H9 (cell line): ENCODE data around the gene POU2F2. TPM values are rescaled to one million over a fixed set of nuclear protein-coding genes. Genes with fewer than 3 reads are reported as not detected.

Source experiments
- DNase-seq: peaks from one replicate; pipeline ENCODE4 v3.0.0-alpha.2; 2017
- H2AFZ ChIP-seq: one replicate; pipeline ENCODE4 v1.6.1; 2013; ENCODE audit warnings: mild to moderate bottlenecking, low read length, control low read depth, moderate library complexity
- H2AK5ac ChIP-seq: 2 replicates; pipeline ENCODE4 v1.6.1; 2013; ENCODE audit warnings: low read length, control low read depth, mixed read lengths; ENCODE audit not compliant: insufficient read length
- H2BK120ac ChIP-seq: one replicate; pipeline ENCODE4 v1.6.1; 2013; ENCODE audit warnings: low read depth, mild to moderate bottlenecking, low read length, control low read depth, inconsistent platforms; ENCODE audit not compliant: poor library complexity, severe bottlenecking
- H2BK12ac ChIP-seq: 2 replicates; pipeline ENCODE4 v1.6.1; 2013; ENCODE audit warnings: low read length, control low read depth, mixed read lengths, low read depth; ENCODE audit not compliant: insufficient read length
- H2BK15ac ChIP-seq: 2 replicates; pipeline ENCODE4 v1.6.1; 2013; ENCODE audit warnings: low read depth, low read length, control low read depth
- H2BK20ac ChIP-seq: one replicate; pipeline ENCODE4 v1.6.1; 2013; ENCODE audit warnings: low read depth, mild to moderate bottlenecking, low read length, control low read depth, inconsistent platforms; ENCODE audit not compliant: poor library complexity, severe bottlenecking
- H2BK5ac ChIP-seq: 2 replicates; pipeline ENCODE4 v1.6.1; 2013; ENCODE audit warnings: low read length, control low read depth, mixed read lengths; ENCODE audit not compliant: insufficient read length
- H3K14ac ChIP-seq: 2 replicates; pipeline ENCODE4 v1.6.1; 2013; ENCODE audit warnings: low read length, control low read depth; ENCODE audit not compliant: insufficient read depth
- H3K18ac ChIP-seq: 2 replicates; pipeline ENCODE4 v1.6.1; 2013; ENCODE audit warnings: low read depth, mild to moderate bottlenecking, mixed read lengths, low read length, control low read depth; ENCODE audit not compliant: insufficient read length
- H3K23ac ChIP-seq: 2 replicates; pipeline ENCODE4 v1.6.1; 2013; ENCODE audit warnings: low read length, control low read depth, mixed read lengths, low read depth; ENCODE audit not compliant: insufficient read length
- H3K23me2 ChIP-seq: 2 replicates; pipeline ENCODE4 v1.6.1; 2013; ENCODE audit warnings: low read depth, mild to moderate bottlenecking, mixed read lengths, low read length, control low read depth; ENCODE audit not compliant: insufficient read length, poor library complexity, severe bottlenecking
- H3K27ac ChIP-seq: 2 replicates; pipeline ENCODE4 v1.5.1; 2013; ENCODE audit warnings: low read length, control low read depth, mixed read lengths, low read depth; ENCODE audit not compliant: insufficient read length
- H3K27me3 ChIP-seq: 2 replicates; pipeline ENCODE4 v1.6.1; 2013; ENCODE audit warnings: low read length, control low read depth, inconsistent platforms; ENCODE audit not compliant: insufficient read depth
- H3K4ac ChIP-seq: 2 replicates; pipeline ENCODE4 v1.6.1; 2013; ENCODE audit warnings: low read depth, mild to moderate bottlenecking, control low read depth, inconsistent platforms, low read length, moderate library complexity
- H3K4me1 ChIP-seq: 2 replicates; pipeline ENCODE4 v1.6.1; 2013; ENCODE audit warnings: low read length, control low read depth, inconsistent platforms; ENCODE audit not compliant: insufficient read depth
- H3K4me2 ChIP-seq: 2 replicates; pipeline ENCODE4 v1.6.1; 2013; ENCODE audit warnings: low read length, control low read depth, mixed read lengths; ENCODE audit not compliant: insufficient read length, insufficient read depth
- H3K56ac ChIP-seq: 2 replicates; pipeline ENCODE4 v1.6.1; 2013; ENCODE audit warnings: low read depth, mild to moderate bottlenecking, mixed read lengths, low read length, control low read depth; ENCODE audit not compliant: insufficient read length
- H3K79me1 ChIP-seq: 2 replicates; pipeline ENCODE4 v1.6.1; 2013; ENCODE audit warnings: low read depth, mild to moderate bottlenecking, moderate library complexity, low read length, control low read depth, inconsistent platforms; ENCODE audit not compliant: insufficient read depth, poor library complexity, severe bottlenecking
- H3K79me2 ChIP-seq: 2 replicates; pipeline ENCODE4 v1.6.1; 2013; ENCODE audit warnings: low read length, control low read depth, inconsistent platforms; ENCODE audit not compliant: insufficient read depth
- H3K9ac ChIP-seq: 2 replicates; pipeline ENCODE4 v1.6.1; 2013; ENCODE audit warnings: low read length, control low read depth, mixed read lengths; ENCODE audit not compliant: insufficient read length; ENCODE audit errors: extremely low read depth
- H3K9me3 ChIP-seq: one replicate; pipeline ENCODE4 v1.6.1; 2013; ENCODE audit warnings: low read depth, low read length, inconsistent platforms; ENCODE audit not compliant: control insufficient read depth
- H3T11ph ChIP-seq: one replicate; pipeline ENCODE4 v1.6.1; 2013; ENCODE audit warnings: mild to moderate bottlenecking, low read length, control low read depth, inconsistent platforms
- H4K20me1 ChIP-seq: one replicate; pipeline ENCODE4 v1.6.1; 2013; ENCODE audit not compliant: control insufficient read depth, insufficient read length, insufficient read depth
- H4K5ac ChIP-seq: 2 replicates; pipeline ENCODE4 v1.6.1; 2013; ENCODE audit warnings: low read depth, mild to moderate bottlenecking, mixed read lengths, low read length, control low read depth; ENCODE audit not compliant: insufficient read length
- H4K8ac ChIP-seq: replicated peaks from 2 replicates; pipeline ENCODE4 v1.6.1; 2013; ENCODE audit warnings: low read length, control low read depth, mixed read lengths, low read depth; ENCODE audit not compliant: insufficient read length
- H4K91ac ChIP-seq: 2 replicates; pipeline ENCODE4 v1.6.1; 2013; ENCODE audit warnings: low read depth, mild to moderate bottlenecking, moderate library complexity, mixed read lengths, low read length, control low read depth; ENCODE audit not compliant: insufficient read length
- H3K27ac Mint-ChIP-seq, 3 experiments: 2 replicates in 2 of 3; 3 replicates in 1 of 3; pipeline ENCODE4 v1.8.0; 2020 to 2021; ENCODE audit warnings: mixed read lengths in 3 of 3, mild to moderate bottlenecking in 1 of 3, moderate library complexity in 1 of 3
- H3K27me3 Mint-ChIP-seq: 2 replicates; pipeline ENCODE4 v1.8.0; 2021; ENCODE audit warnings: low read depth, mild to moderate bottlenecking, moderate library complexity, mixed read lengths
- H3K36me3 Mint-ChIP-seq, 3 experiments: 2 replicates in 2 of 3; 3 replicates in 1 of 3; pipeline ENCODE4 v1.8.0; 2020 to 2021; ENCODE audit warnings: low read depth in 3 of 3, mixed read lengths in 3 of 3; ENCODE audit not compliant: insufficient read depth in 1 of 3
- H3K4me1 Mint-ChIP-seq, 2 experiments: 2 replicates each; pipeline ENCODE4 v1.8.0; 2020; ENCODE audit warnings: mixed read lengths in 2 of 2
- H3K4me3 Mint-ChIP-seq, 2 experiments: 2 replicates in 1 of 2; 3 replicates in 1 of 2; pipeline ENCODE4 v1.8.0; 2020 to 2021; ENCODE audit warnings: mild to moderate bottlenecking in 2 of 2, mixed read lengths in 2 of 2, moderate library complexity in 1 of 2
- H3K9me3 Mint-ChIP-seq, 2 experiments: 2 replicates in 1 of 2; 3 replicates in 1 of 2; pipeline ENCODE4 v1.8.0; 2020; ENCODE audit warnings: mild to moderate bottlenecking in 2 of 2, mixed read lengths in 2 of 2, moderate library complexity in 1 of 2
- CTCF ChIP-seq: fragments of 200-600 bp; sonication (generic); conservative IDR thresholded peaks from 3 replicates; pipeline ENCODE4 v1.8.0; 2021; ENCODE audit warnings: antibody characterized with exemption, mild to moderate bottlenecking
- WGBS: extraction: QIAGEN DNeasy Blood & Tissue Kit; methylation state at CpG from one replicate; pipeline ENCODE4 v1.1.7; 2013; ENCODE audit warnings: missing lambda C conversion rate, low lambda C conversion rate, mixed read lengths; ENCODE audit not compliant: insufficient read length; ENCODE audit errors: extremely low coverage; 5-methylcytosine and 5-hydroxymethylcytosine counted together
- total RNA-seq: library from RNA; stranded (reverse); gene quantifications from 2 replicates; pipeline ENCODE4 v1.2.1, GENCODE V29; 2021

Gene POU2F2
- total RNA-seq, 1 experiment from 2014 or later: 2.9 TPM

GRCh38 chr19:42175952-42176648, 43.9 kb upstream of the POU2F2 start:
- no peak overlapping the region for H3K23ac ChIP-seq
- Mint-ChIP-seq H3K4me3 (peak overlapping the region; percentile 66 to 84), H3K9me3 (no peaks in the 10 kb centered on the region), H3K4me1 (peaks cover 11 to 23% of the 10 kb centered on the region in 2 experiments), H3K27ac (no peak overlapping the region), H3K27me3 (peaks cover 51% of the 10 kb centered on the region), H3K36me3 (no peaks in the 10 kb centered on the region)
- TF ChIP-seq CTCF: no peak
- no peak overlapping the region for H3K18ac ChIP-seq
- no peaks in the 10 kb centered on the region for H3K79me1 ChIP-seq
- no peak overlapping the region for H3K4ac ChIP-seq
- no peak overlapping the region for H3T11ph ChIP-seq
- no peak overlapping the region for H3K9ac ChIP-seq
- H3K14ac ChIP-seq: no peak overlapping the region
- H2AFZ ChIP-seq: no peak overlapping the region
- H4K91ac ChIP-seq: no peak overlapping the region
- peak overlapping the region; percentile 91 for H3K4me2 ChIP-seq
- no peak overlapping the region for H2BK5ac ChIP-seq
- H3K4me1 ChIP-seq: no peaks in the 10 kb centered on the region
- H3K27me3 ChIP-seq: peaks cover 42% of the 10 kb centered on the region
- no peaks in the 10 kb centered on the region for H3K9me3 ChIP-seq
- no peak overlapping the region for H2BK120ac ChIP-seq
- H2AK5ac ChIP-seq: no peak overlapping the region
- no CpG with 5 or more reads among the region's 34 CpGs for WGBS
- no peaks in the 10 kb centered on the region for H3K79me2 ChIP-seq
- H3K27ac ChIP-seq: no peak overlapping the region
- no peak overlapping the region for H4K8ac ChIP-seq
- H3K56ac ChIP-seq: no peak overlapping the region
- H2BK12ac ChIP-seq: no peak overlapping the region
- no peak overlapping the region for H4K5ac ChIP-seq
- DNase-seq: peak; percentile 53
- no peak overlapping the region for H2BK15ac ChIP-seq
- H4K20me1 ChIP-seq: no peaks in the 10 kb centered on the region
- no peak overlapping the region for H2BK20ac ChIP-seq
- H3K23me2 ChIP-seq: peaks cover 14% of the 10 kb centered on the region
